ENCODE data around the gene LAMA2. TPM values are rescaled to one million over a fixed set of nuclear protein-coding genes. Genes with fewer than 3 reads are reported as not detected.

LAMA2 gene
- total RNA-seq, 3 donors from 2014 or later (not counting 1 experiment from before 2014, with no cell fraction given) = 2.1 to 5.3 (median 3.6) TPM

GRCh38 chr6:129102741-129103140 lies 219.8 kb downstream of the LAMA2 start:
- H3K36me3 Mint-ChIP-seq = no peaks in the 10 kb centered on the region
- no peaks in the 10 kb centered on the region for H3K36me3 ChIP-seq (ENCODE audit: control insufficient read depth, insufficient read depth, low read length)
- TF ChIP-seq CTCF (IDR thresholded peaks at IDR 0.05) = no peak
- no peaks in the 10 kb centered on the region for H3K4me1 ChIP-seq (ENCODE audit: control insufficient read depth, insufficient read depth, low read length)
- 82% methylated on average over 4 of the region's 4 CpGs for WGBS (ENCODE audit: insufficient coverage)
- H3K27ac ChIP-seq (ENCODE audit: low read length) = no peak overlapping the region
- peaks cover 4 to 15% of the 10 kb centered on the region in 2 donors for H3K27me3 Mint-ChIP-seq (ENCODE audit: low read depth in 2 of 2)
- intact Hi-C loops (cut with micrococcal nuclease) = no loop called here
- H3K9me3 ChIP-seq (ENCODE audit: control insufficient read depth, insufficient read depth, low read length) = no peaks in the 10 kb centered on the region
- H3K27me3 ChIP-seq (ENCODE audit: control insufficient read depth, insufficient read depth, low read length) = no peaks in the 10 kb centered on the region
- no peak for ATAC-seq
- H3K4me3 ChIP-seq (ENCODE audit: low read length) = no peak overlapping the region
- H3K9me3 Mint-ChIP-seq = no peaks in the 10 kb centered on the region
- no peaks in the 10 kb centered on the region for H3K4me1 Mint-ChIP-seq
- no peak overlapping the region for H3K27ac Mint-ChIP-seq
- no peak overlapping the region for H3K4me3 Mint-ChIP-seq
- DNase-seq = no peak

DNA sequence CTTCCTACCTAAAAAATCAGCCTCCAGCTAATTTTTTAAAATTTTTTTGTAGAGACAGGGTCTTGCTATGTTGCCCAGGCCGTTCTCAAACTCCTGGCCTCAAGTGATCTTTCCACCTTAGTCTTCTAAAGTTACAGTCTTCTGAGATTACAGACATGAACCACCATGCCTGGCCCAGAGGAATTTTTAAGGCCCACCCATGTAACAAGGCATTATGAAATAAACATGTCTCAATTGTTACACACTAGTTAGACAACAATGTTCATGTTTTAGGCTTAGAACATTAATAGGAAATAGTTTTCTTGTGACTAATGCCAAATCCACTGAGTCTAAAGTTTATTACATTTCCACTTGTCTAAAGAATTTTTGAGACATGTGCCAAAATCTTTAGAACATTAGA lies 221.2 kb downstream of the LAMA2 start:
- Histone ChIP-seq H3K27me3 (ENCODE audit: control insufficient read depth, insufficient read depth, low read length) (no peaks in the 10 kb centered on the region), H3K27ac (ENCODE audit: low read length) (no peak overlapping the region), H3K9me3 (ENCODE audit: control insufficient read depth, insufficient read depth, low read length) (no peaks in the 10 kb centered on the region), H3K4me3 (ENCODE audit: low read length) (no peak overlapping the region), H3K36me3 (ENCODE audit: control insufficient read depth, insufficient read depth, low read length) (no peaks in the 10 kb centered on the region), H3K4me1 (ENCODE audit: control insufficient read depth, insufficient read depth, low read length) (no peaks in the 10 kb centered on the region)
- intact Hi-C loops (cut with micrococcal nuclease) = no loop called here
- H3K27ac Mint-ChIP-seq = no peak overlapping the region
- DNase-seq (no peak), ATAC-seq (no peak)
- WGBS (ENCODE audit: insufficient coverage) = 50% methylated on average over 1 of the region's 1 CpG
- H3K4me3 Mint-ChIP-seq = no peak overlapping the region
- TF ChIP-seq CTCF (IDR thresholded peaks at IDR 0.05) = no peak
- no peaks in the 10 kb centered on the region for H3K4me1 Mint-ChIP-seq
- no peaks in the 10 kb centered on the region for H3K9me3 Mint-ChIP-seq
- H3K27me3 Mint-ChIP-seq (ENCODE audit: low read depth in 2 of 2) = peaks cover 4 to 21% of the 10 kb centered on the region in 2 donors
- H3K36me3 Mint-ChIP-seq = no peaks in the 10 kb centered on the region

DNA sequence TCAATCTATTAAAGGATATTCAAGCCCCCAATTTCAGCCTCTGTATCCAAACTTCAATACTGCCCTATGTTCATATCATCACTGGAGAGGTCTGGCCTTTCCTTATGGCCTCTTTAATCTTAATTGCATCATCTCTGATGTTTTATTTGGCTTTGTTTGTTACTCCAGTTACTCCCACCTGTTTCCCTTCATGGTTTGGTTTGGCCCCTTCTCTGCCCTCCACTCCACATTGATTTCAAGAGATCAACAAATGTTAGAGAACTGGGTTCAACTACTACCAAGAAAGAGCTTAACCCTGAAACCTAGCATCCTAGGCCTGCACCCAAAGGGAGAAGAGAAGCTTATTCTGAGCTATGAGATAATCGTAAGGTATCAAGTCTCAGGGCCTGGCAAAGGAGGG lies 221.6 kb downstream of the LAMA2 start:
- intact Hi-C loops (cut with micrococcal nuclease) = no loop called here
- no peak overlapping the region for H3K27ac Mint-ChIP-seq
- Histone ChIP-seq H3K4me3 (ENCODE audit: low read length) (no peak overlapping the region), H3K36me3 (ENCODE audit: control insufficient read depth, insufficient read depth, low read length) (no peaks in the 10 kb centered on the region), H3K27ac (ENCODE audit: low read length) (no peak overlapping the region), H3K4me1 (ENCODE audit: control insufficient read depth, insufficient read depth, low read length) (no peaks in the 10 kb centered on the region), H3K27me3 (ENCODE audit: control insufficient read depth, insufficient read depth, low read length) (no peaks in the 10 kb centered on the region), H3K9me3 (ENCODE audit: control insufficient read depth, insufficient read depth, low read length) (no peaks in the 10 kb centered on the region)
- H3K36me3 Mint-ChIP-seq = no peaks in the 10 kb centered on the region
- no peak overlapping the region for H3K4me3 Mint-ChIP-seq
- no peak for TF ChIP-seq CTCF (IDR thresholded peaks at IDR 0.05)
- 90% methylated on average over 1 of the region's 1 CpG for WGBS (ENCODE audit: insufficient coverage)
- ATAC-seq = no peak
- H3K9me3 Mint-ChIP-seq = no peaks in the 10 kb centered on the region
- H3K27me3 Mint-ChIP-seq (ENCODE audit: low read depth in 2 of 2) = peaks cover 4 to 22% of the 10 kb centered on the region in 2 donors
- no peak for DNase-seq
- H3K4me1 Mint-ChIP-seq = no peaks in the 10 kb centered on the region

GRCh38 chr6:129105035-129105434 lies 222.1 kb downstream of the LAMA2 start:
- H3K27ac ChIP-seq (ENCODE audit: low read length) = no peak overlapping the region
- no peaks in the 10 kb centered on the region for H3K9me3 ChIP-seq (ENCODE audit: control insufficient read depth, insufficient read depth, low read length)
- no peak for DNase-seq
- Mint-ChIP-seq H3K27ac (no peak overlapping the region), H3K27me3 (ENCODE audit: low read depth in 2 of 2) (peaks cover 4 to 21% of the 10 kb centered on the region in 2 donors), H3K4me1 (no peaks in the 10 kb centered on the region), H3K36me3 (no peaks in the 10 kb centered on the region), H3K4me3 (no peak overlapping the region), H3K9me3 (no peaks in the 10 kb centered on the region)
- H3K4me1 ChIP-seq (ENCODE audit: control insufficient read depth, insufficient read depth, low read length) = no peaks in the 10 kb centered on the region
- no peak overlapping the region for H3K4me3 ChIP-seq (ENCODE audit: low read length)
- H3K36me3 ChIP-seq (ENCODE audit: control insufficient read depth, insufficient read depth, low read length) = no peaks in the 10 kb centered on the region
- intact Hi-C loops (cut with micrococcal nuclease) = no loop called here
- TF ChIP-seq CTCF (IDR thresholded peaks at IDR 0.05) = no peak
- no peaks in the 10 kb centered on the region for H3K27me3 ChIP-seq (ENCODE audit: control insufficient read depth, insufficient read depth, low read length)
- 72% methylated on average over 1 of the region's 1 CpG for WGBS (ENCODE audit: insufficient coverage)
- no peak for ATAC-seq
